NOMO-1 treated with dmso at 0.1 percent for 144 hours (cell line): ENCODE results near the gene PVALB.
A peak's percentile ranks its signal among the peaks of the same experiment; 100 is the strongest.
"Not testable (repeated sequence)": the region's sequence is repeated elsewhere in the genome, so short reads cannot be mapped to it uniquely, and the experiment has no call there.

Source experiments
- DNase-seq: peaks from one replicate; lab custom pipeline; 2025; ENCODE audit not compliant: unreplicated experiment; lab: John Stamatoyannopoulos, UW

The PVALB gene

DNA sequence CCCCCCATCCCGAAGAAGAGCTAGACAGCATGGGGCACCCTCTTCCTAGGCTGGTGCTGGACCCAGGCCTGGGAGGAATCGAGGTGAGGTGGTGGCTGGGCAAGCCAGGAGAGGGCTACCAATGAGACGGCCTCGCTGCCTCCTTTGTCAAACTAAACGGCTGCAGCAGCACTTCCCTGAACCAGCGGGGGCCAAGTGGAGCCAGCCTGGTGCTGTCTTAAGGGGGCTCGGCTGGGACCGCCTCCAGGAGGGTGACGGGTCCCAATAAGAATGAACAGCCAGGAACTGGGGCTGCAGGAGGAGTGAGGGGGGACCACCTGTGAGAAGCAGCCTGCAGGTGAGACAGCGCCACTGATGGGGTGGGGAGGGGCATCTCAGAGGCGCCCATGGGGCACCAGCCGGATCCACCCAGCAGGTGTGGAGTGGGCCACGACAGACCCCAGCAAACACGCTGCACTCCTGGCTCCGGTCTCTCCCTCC is 58.0 kb downstream of the PVALB start:
- no peak for DNase-seq

- DNase-seq: peak; percentile 53
Measured at GRCh38 chr22:36757668-36758211, 59.1 kb downstream of the PVALB start.

- DNase-seq: no peak
Measured at GRCh38 chr22:36756746-36757655, 59.8 kb downstream of the PVALB start.

- no peak for DNase-seq
Measured at GRCh38 chr22:36756031-36756430, 60.8 kb downstream of the PVALB start.

GRCh38 chr22:36755316-36755715 is 61.5 kb downstream of the PVALB start:
- DNase-seq: no peak

DNA sequence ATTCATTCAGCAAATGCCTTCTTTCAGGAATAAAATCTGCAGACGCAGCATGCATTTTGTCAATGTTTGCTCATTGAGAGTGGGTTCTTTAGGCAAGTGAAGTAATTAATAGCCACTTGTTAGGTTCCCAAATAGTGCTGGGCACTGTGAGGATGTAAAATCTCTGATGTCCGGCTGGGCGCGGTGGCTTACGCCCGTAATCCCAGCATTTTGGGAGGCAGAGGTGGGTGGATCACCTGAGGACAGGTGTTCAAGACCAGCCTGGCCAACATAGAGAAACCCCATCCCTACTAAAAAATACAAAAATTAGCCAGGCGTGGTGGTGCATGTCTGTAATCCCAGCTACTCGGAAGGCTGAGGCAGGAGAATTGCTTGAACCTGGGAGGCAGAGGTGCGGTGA is 62.0 kb downstream of the PVALB start:
- not testable (repeated sequence) for DNase-seq

GRCh38 chr22:36753916-36754315 is 62.9 kb downstream of the PVALB start:
- no peak for DNase-seq

DNA sequence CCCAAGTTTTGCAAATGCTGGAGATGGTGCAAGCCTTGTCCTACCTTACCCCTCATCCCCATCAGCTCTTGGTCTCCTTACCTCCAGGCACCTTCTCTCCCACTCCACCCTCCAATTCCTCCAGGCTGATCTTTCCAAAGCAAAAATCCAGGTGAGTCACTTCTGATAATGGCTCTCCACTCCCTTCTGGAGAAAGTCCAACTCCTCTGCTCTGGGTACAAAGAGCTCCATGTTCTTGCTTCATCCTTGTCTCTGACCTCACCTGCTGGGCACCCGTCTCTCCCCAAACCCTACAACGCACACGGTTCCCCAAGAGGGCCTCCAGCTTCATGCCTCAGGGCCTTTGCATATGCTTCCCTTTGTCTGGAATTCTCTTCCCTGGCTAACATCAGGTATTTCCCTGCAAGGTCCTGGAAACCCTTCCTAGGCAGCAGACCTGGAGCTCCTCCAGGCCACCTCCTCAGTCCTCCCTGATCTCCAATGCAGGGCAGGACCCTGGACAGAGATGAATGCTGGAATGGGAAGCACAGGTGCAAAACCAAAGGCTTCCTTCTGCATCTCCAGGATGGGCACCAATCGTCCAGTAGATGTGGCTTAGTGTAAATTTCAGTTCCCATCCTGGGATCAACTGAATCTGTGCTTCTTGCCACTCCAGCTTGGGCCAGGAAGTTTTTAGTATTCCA is 63.6 kb downstream of the PVALB start:
- DNase-seq: no peak
